Lower leg skin (tissue), 3 donors: ENCODE results near the gene SYT17.

Source experiments
- POLR2A ChIP-seq, 2 donors: fragments of 450-650 bp; IDR thresholded peaks; one replicate each; pipeline ENCODE4 v1.6.1; 2016 to 2017; ENCODE audit warnings: antibody characterized with exemption in 2 of 2, mild to moderate bottlenecking in 1 of 2, moderate library complexity in 1 of 2
- TF ChIP-seq, protein P1 (sequence below), 3 donors: fragments of 450-650 bp; IDR thresholded peaks; one replicate each; pipeline ENCODE4 v1.5.1; 2016; ENCODE audit warnings: antibody characterized with exemption in 3 of 3, mild to moderate bottlenecking in 3 of 3, moderate library complexity in 2 of 3

DNA sequence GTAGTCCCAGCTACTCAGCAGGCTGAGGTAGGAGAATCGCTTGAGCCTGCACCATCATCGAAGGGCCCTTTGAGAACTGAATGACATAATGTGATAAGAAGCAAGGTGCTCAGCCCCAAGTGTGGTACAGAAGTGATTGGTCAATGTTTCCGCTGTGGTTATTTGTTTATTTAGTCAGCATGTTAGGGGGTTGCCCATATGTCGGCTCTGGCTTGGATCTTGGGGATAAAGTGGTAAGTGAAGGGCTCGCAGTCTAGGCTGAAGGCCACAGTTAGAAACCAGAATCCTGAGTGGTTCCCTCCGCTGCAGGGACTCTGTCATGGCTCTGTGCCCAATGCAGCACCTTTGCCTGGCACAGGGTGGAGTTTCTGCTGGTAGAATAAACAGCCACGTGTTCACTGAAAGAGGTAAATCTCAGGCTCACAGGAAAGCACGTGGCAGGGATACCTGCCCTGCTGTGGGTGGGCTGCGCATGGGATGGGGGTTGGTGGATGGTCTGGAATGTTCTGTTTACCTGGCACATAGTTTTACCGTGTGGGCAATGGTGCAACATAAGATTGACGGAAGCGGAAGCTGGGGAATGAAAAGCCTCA lies 35.4 kb downstream of the SYT17 start:
- TF ChIP-seq, protein P1, sequence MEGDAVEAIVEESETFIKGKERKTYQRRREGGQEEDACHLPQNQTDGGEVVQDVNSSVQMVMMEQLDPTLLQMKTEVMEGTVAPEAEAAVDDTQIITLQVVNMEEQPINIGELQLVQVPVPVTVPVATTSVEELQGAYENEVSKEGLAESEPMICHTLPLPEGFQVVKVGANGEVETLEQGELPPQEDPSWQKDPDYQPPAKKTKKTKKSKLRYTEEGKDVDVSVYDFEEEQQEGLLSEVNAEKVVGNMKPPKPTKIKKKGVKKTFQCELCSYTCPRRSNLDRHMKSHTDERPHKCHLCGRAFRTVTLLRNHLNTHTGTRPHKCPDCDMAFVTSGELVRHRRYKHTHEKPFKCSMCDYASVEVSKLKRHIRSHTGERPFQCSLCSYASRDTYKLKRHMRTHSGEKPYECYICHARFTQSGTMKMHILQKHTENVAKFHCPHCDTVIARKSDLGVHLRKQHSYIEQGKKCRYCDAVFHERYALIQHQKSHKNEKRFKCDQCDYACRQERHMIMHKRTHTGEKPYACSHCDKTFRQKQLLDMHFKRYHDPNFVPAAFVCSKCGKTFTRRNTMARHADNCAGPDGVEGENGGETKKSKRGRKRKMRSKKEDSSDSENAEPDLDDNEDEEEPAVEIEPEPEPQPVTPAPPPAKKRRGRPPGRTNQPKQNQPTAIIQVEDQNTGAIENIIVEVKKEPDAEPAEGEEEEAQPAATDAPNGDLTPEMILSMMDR (IDR thresholded peaks at IDR 0.05) = no peak
- TF ChIP-seq POLR2A (IDR thresholded peaks at IDR 0.05) = no peak
